Liver (tissue), 9 donors: Measurements from ENCODE around the gene UNC13C. TPM values are rescaled to one million over a fixed set of nuclear protein-coding genes. Genes with fewer than 3 reads are reported as not detected.
A peak's percentile ranks its signal among the peaks of the same experiment; 100 is the strongest.
"Not testable (repeated sequence)": the region's sequence is repeated elsewhere in the genome, so short reads cannot be mapped to it uniquely, and the experiment has no call there.

Experiments
- DNase-seq: peaks from one replicate; pipeline ENCODE4 v3.0.0-alpha.2; 2017; ENCODE audit warnings: low spot score
- H3K27ac ChIP-seq, 2 donors: one replicate each; pipeline ENCODE4 v1.7.0; 2013; ENCODE audit warnings: inconsistent platforms in 2 of 2, low read length in 2 of 2, control low read depth in 1 of 2, low read depth in 1 of 2, mild to moderate bottlenecking in 1 of 2
- H3K27me3 ChIP-seq, 4 donors: one replicate each; pipeline versions ENCODE4 v1.6.1 to v1.7.0; 2013; ENCODE audit warnings: low read length in 3 of 4, inconsistent platforms in 1 of 4, mild to moderate bottlenecking in 1 of 4, moderate library complexity in 1 of 4; ENCODE audit not compliant: control insufficient read depth in 4 of 4, insufficient read depth in 4 of 4
- H3K36me3 ChIP-seq, 4 donors: one replicate each; pipeline versions ENCODE4 v1.6.1 to v1.7.0; 2013; ENCODE audit warnings: low read length in 3 of 4, mild to moderate bottlenecking in 3 of 4, low read depth in 1 of 4, moderate library complexity in 1 of 4; ENCODE audit not compliant: control insufficient read depth in 4 of 4, insufficient read depth in 3 of 4
- H3K4me1 ChIP-seq, 4 donors: one replicate each; pipeline versions ENCODE4 v1.6.1 to v1.7.0; 2013; ENCODE audit warnings: low read length in 3 of 4, mild to moderate bottlenecking in 3 of 4, moderate library complexity in 1 of 4; ENCODE audit not compliant: control insufficient read depth in 4 of 4, insufficient read depth in 4 of 4
- H3K4me3 ChIP-seq, 3 donors: one replicate each; pipeline versions ENCODE4 v1.6.1 to v1.7.0; 2013; ENCODE audit warnings: low read length in 3 of 3, control low read depth in 1 of 3, low read depth in 1 of 3, mild to moderate bottlenecking in 1 of 3
- H3K9ac ChIP-seq, 2 donors: one replicate each; pipeline ENCODE4 v1.7.0; 2013; ENCODE audit warnings: low read length in 2 of 2, mild to moderate bottlenecking in 2 of 2, moderate library complexity in 2 of 2, control low read depth in 1 of 2, low read depth in 1 of 2
- H3K9me3 ChIP-seq, 4 donors: one replicate each; pipeline versions ENCODE4 v1.6.1 to v1.7.0; 2013; ENCODE audit warnings: low read length in 3 of 4; ENCODE audit not compliant: control insufficient read depth in 4 of 4
- CTCF ChIP-seq: fragments of 150-350 bp; IDR thresholded peaks from 2 replicates; pipeline ENCODE4 v1.5.1; 2017; ENCODE audit warnings: improper control_type of control experiment, low read depth, low read length; ENCODE audit not compliant: missing input control
- EGR1 ChIP-seq, 2 donors: IDR thresholded peaks; 2 replicates each; pipeline ENCODE4 v1.6.1; 2016 to 2018; ENCODE audit warnings: antibody characterized with exemption in 2 of 2, low read depth in 2 of 2
- FOXA1 ChIP-seq: IDR thresholded peaks from 2 replicates; pipeline ENCODE4 v1.6.1; 2016; ENCODE audit warnings: antibody characterized with exemption
- FOXA2 ChIP-seq: IDR thresholded peaks from 2 replicates; pipeline ENCODE4 v1.6.1; 2016; ENCODE audit warnings: antibody characterized with exemption
- HNF4A ChIP-seq, 2 donors: conservative IDR thresholded peaks; 2 replicates each; pipeline ENCODE4 v1.6.1; 2016; ENCODE audit warnings: antibody characterized with exemption in 2 of 2, mild to moderate bottlenecking in 2 of 2
- HNF4G ChIP-seq: IDR thresholded peaks from 2 replicates; pipeline ENCODE4 v1.6.1; 2016; ENCODE audit warnings: antibody characterized with exemption
- JUND ChIP-seq, 2 donors: IDR thresholded peaks; 2 replicates each; pipeline ENCODE4 v1.6.1; 2016; ENCODE audit warnings: antibody characterized with exemption in 2 of 2
- MAX ChIP-seq: IDR thresholded peaks from 2 replicates; pipeline ENCODE4 v1.6.1; 2016; ENCODE audit warnings: antibody characterized with exemption
- NR2F2 ChIP-seq: IDR thresholded peaks from 2 replicates; pipeline ENCODE4 v1.6.1; 2016; ENCODE audit warnings: antibody characterized with exemption
- RXRA ChIP-seq, 2 donors: IDR thresholded peaks; 2 replicates each; pipeline ENCODE4 v1.6.1; 2017 to 2018; ENCODE audit warnings: antibody characterized with exemption in 2 of 2, mild to moderate bottlenecking in 1 of 2
- TAF1 ChIP-seq: conservative IDR thresholded peaks from 2 replicates; pipeline ENCODE4 v1.6.1; 2016; ENCODE audit warnings: antibody characterized with exemption, mild to moderate bottlenecking
- YY1 ChIP-seq: IDR thresholded peaks from 2 replicates; pipeline ENCODE4 v1.6.1; 2016; ENCODE audit warnings: antibody characterized with exemption, mild to moderate bottlenecking
- WGBS: extraction: QIAGEN DNeasy Blood & Tissue Kit; methylation state at CpG from one replicate; pipeline ENCODE4 v1.1.7; 2013; 5-methylcytosine and 5-hydroxymethylcytosine counted together
- polyA plus RNA-seq, 2 donors: library from polyadenylated mRNA; stranded (reverse) in 1 of 2; unstranded in 1 of 2; fragments of 200-250 nt in 1 of 2; fragments of >200 nt in 1 of 2; fragmentation: Nextera tagmentation in 1 of 2; extraction: Ambion mirVana in 1 of 2; gene quantifications; one replicate each; pipeline versions ENCODE4 v1.2.1 to v1.2.3, GENCODE V29; 2013 to 2015
- total RNA-seq, 2 donors: library from RNA; depleted of rRNA; stranded (reverse); fragments of >200 nt; gene quantifications; one replicate each; pipeline ENCODE4 v1.2.3, GENCODE V29; 2014
- TF ChIP-seq, protein P1 (sequence below): IDR thresholded peaks from 2 replicates; pipeline ENCODE4 v1.6.1; 2016; ENCODE audit warnings: antibody characterized with exemption
- donor health status: healthy.
- donor health status: healthy.
- donor health status: healthy.
- donor health status: healthy.
- donor health status: healthy.

UNC13C gene
- total and polyA plus RNA-seq, 4 donors, result 0.19 TPM; not detected in 3

GRCh38 chr15:54428596-54428995, 450.4 kb downstream of the UNC13C start:
- Histone ChIP-seq H3K27me3 (no peaks in the 10 kb centered on the region), H3K9me3 (peaks cover 0 to 5% (median 0%) of the 10 kb centered on the region in 4 donors), H3K36me3 (no peaks in the 10 kb centered on the region), H3K4me3 (no peak overlapping the region), H3K9ac (no peak overlapping the region), H3K27ac (no peak overlapping the region), H3K4me1 (no peaks in the 10 kb centered on the region)
- 64% methylated on average over 4 of the region's 4 CpGs for WGBS
- TF ChIP-seq, protein P1, sequence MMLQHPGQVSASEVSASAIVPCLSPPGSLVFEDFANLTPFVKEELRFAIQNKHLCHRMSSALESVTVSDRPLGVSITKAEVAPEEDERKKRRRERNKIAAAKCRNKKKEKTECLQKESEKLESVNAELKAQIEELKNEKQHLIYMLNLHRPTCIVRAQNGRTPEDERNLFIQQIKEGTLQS, result no peak
- TF ChIP-seq FOXA2, result no peak
- no peak for TF ChIP-seq JUND (IDR thresholded peaks at IDR 0.05)
- TF ChIP-seq FOXA1, result no peak
- TF ChIP-seq HNF4A (conservative IDR thresholded peaks at IDR 0.05), result peak in 1 of 2 donors; percentile 12
- no peak for DNase-seq

GRCh38 chr15:54450288-54450687, 472.0 kb downstream of the UNC13C start:
- peaks cover 0 to 14% (median 9%) of the 10 kb centered on the region in 4 donors for H3K9me3 ChIP-seq
- H3K4me3 ChIP-seq, DNase-seq, H3K9ac ChIP-seq, H3K27ac ChIP-seq, H3K4me1 ChIP-seq, H3K36me3 ChIP-seq, H3K27me3 ChIP-seq: not testable (repeated sequence)
- 73% methylated on average over 9 of the region's 9 CpGs for WGBS

DNA sequence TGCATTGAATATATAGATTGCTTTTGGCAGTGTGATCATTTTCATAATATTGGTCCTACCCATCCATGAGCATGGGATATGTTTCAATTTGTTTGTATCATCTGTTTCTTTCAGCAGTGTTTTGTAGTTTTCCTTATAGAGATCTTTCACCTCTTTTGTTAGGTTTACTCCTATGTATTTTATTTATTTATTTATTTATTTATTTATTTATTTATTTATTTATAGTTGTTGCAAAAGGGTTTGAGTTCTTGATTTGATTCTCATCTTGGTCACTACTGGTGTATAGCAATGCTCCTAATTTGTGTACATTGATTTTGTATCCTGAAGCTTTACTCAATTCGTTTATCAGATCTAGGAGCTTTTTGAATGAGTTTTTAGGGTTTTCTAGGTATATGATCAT, 478.2 kb downstream of the UNC13C start:
- TF ChIP-seq NR2F2 (no peak), HNF4G (no peak), FOXA2 (no peak), JUND (IDR thresholded peaks at IDR 0.05) (no peak), MAX (no peak), CTCF (no peak), EGR1 (IDR thresholded peaks at IDR 0.05; ENCODE audit: low read depth in 2 of 2) (no peak), FOXA1 (no peak), YY1 (no peak), TAF1 (no peak), RXRA (IDR thresholded peaks at IDR 0.05) (no peak)
- TF ChIP-seq, protein P1, result no peak

More for the DNA sequence above, 478.2 kb downstream of the UNC13C start:
- DNase-seq, result no peak
- Histone ChIP-seq H3K4me3 (no peak overlapping the region), H3K9ac (no peak overlapping the region), H3K36me3 (no peaks in the 10 kb centered on the region), H3K27ac (no peak overlapping the region), H3K9me3 (peaks cover 0 to 13% (median 7%) of the 10 kb centered on the region in 4 donors), H3K27me3 (no peaks in the 10 kb centered on the region), H3K4me1 (no peaks in the 10 kb centered on the region)
- 53% methylated on average over 1 of the region's 1 CpG for WGBS
